Activated CD4-positive, alpha-beta T cell treated with anti-CD3 and anti-CD28 coated beads for 4 hours (primary cell): ENCODE data around the gene ELMOD2.

ENCODE experiments used
- DNase-seq, 2 donors: peaks; one replicate each; pipeline ENCODE4 v3.0.0-alpha.2; 2020

The ELMOD2 gene

DNA sequence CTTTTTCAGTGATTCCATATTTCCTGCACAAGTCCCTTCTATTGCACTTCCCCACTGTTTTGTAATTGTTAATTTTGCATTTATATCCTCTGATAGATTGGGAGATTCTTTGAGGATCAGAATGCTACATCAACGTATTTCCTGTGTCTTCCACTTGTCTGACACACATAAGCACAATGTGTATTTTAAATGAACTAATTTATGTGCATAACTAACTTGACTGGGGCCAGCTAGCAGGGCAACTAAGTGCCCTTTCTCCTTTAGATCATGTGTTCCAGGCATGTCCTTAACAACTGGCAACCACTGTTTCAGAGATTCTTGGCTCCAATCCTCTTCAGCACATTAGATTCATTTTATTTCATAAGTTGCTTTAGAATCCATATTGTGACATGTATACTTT, 60.5 kb downstream of the ELMOD2 start:
- DNase-seq: no peak

DNA sequence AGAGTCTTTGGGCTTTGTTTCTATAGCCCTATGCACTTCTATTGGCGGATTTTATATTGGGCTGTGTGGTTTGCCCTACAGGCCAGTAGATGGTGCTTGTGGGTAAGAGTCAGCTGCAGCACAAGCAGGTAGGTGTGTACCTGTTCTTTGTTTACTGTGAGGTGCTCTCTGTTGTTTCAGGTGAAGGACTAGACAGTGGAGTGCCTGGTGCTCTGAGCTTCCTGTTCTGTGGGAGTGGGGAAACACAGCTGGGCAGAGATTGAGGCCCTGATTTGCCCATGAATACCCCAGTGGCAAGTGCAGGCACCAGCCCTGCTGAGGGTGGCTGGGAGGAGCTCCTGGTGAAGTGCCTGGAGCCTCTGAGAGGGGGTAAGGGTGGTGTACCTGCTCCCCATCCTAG, 71.1 kb downstream of the ELMOD2 start:
- no peak for DNase-seq

DNA sequence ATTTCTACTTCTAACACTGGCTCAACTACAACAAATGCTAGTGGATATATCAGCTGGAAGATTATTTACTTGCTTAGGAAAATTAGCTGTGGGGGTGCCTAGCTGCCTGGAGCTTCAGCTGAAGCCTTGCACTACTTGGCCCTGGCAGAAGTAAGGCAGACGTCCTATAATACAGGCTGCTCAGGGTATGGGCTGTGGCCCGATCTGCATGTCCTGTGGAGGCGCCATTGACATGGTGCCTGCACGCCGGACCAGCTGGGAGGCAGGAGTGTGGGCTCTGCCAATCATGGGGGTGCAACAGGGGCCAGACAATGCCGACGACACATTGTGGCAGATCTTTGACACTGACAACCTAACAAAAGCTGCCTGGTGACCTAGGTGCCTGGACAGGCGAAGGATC, 76.4 kb downstream of the ELMOD2 start:
- DNase-seq: no peak

DNA sequence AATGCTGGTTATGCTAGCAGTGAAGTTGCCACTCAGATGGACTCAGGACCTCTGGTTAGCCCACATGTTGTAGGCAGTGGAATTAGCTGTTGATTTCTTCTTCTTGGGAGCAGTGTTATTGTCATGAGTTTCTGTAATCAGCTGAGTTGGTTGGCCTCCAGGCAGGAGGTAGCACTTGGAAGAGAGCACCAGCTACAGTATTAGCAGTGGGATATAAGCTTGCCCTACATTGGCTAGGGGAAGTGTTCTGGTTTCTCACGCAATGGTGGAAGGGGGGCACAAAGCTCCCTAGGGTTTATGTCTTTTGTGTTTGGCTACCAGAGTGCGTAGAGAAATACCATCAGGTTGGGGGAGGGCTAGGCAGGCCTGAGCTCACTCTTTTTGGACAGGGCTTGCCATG, 78.7 kb downstream of the ELMOD2 start:
- DNase-seq: no peak

DNA sequence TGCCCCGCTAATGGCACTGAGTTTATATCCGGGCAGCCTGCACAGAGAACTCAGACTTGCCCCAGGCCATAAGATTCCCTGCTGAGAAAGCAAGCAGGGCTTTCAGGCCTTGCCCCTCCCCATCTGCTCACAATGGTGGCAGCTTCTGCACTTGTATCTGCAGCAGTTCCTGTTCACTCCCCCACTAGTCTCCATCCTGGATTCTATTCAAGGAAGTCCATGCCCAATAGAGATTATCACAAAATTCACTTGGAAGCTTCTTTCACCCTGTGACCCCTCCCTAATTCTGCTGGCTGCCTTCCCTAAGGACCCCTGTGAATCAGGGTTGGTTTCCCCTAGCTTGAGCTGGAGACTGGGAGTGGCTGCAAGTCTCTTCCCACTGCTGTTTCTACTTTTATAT, 79.3 kb downstream of the ELMOD2 start:
- DNase-seq: no peak
